ENCODE measurements around the gene GIPC1. TPM values are rescaled to one million over a fixed set of nuclear protein-coding genes. Genes with fewer than 3 reads are reported as not detected.
A peak's percentile ranks its signal among the peaks of the same experiment; 100 is the strongest.

Gene GIPC1
- total and polyA plus RNA-seq, 2 donors (not counting 1 experiment from before 2014, with no cell fraction given), result 57.3 to 129 TPM

DNA sequence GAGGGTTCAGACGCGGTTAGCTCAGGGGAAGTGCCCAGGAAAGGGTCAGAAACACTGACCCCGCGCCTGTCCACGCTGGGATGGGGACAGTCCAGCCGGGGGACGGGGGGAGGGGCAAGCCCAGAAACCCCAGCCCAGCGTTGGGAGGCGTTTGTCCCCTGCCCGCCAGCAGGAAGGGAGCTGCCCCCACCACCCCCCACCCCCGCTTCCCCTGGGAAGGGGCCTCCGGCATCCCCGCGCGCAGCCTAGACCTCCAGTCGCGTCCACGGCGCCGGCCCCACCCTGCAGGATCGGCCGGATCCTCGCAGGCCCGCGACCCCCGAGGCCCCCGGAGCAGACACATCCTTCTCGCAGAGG, 277 bp downstream of the GIPC1 start:
- TF ChIP-seq EZH2 (IDR thresholded peaks at IDR 0.05; ENCODE audit: low read length, missing control alignments) (no peak), CTCF (conservative IDR thresholded peaks at IDR 0.05 in 1 of 2, IDR thresholded peaks at IDR 0.05 in 1 of 2; ENCODE audit: low read depth in 1 of 2, low read length in 2 of 2) (no peak)
- H3K4me3 ChIP-seq (replicated peaks in 1 of 4; ENCODE audit: control extremely low read depth in 1 of 4, insufficient read depth in 1 of 4, low read depth in 3 of 4, low read length in 4 of 4), result peak overlapping the region; percentile 66 to 87 (median 76)
- peak overlapping the region; percentile 67 for H3K27ac ChIP-seq (ENCODE audit: insufficient read depth, low read length)
- no peaks in the 10 kb centered on the region for H4K20me1 ChIP-seq (ENCODE audit: control insufficient read depth, extremely low read depth, insufficient read depth, low read length)
- no peaks in the 10 kb centered on the region for H3K27me3 ChIP-seq (ENCODE audit: control insufficient read depth, insufficient read depth, low read length)
- H3K9ac ChIP-seq (ENCODE audit: insufficient read depth, low read length), result peak overlapping the region; percentile 62
- H3K79me2 ChIP-seq (ENCODE audit: control insufficient read depth, insufficient read depth, low read length), result peaks cover 27% of the 10 kb centered on the region
- DNase-seq (ENCODE audit: low read depth in 2 of 2), result no peak
- peaks cover 4% of the 10 kb centered on the region for H3K36me3 ChIP-seq (ENCODE audit: control insufficient read depth, insufficient read depth, low read length)
- H2AFZ ChIP-seq (ENCODE audit: low read length), result no peak overlapping the region
- no peaks in the 10 kb centered on the region for H3K9me3 ChIP-seq (ENCODE audit: control insufficient read depth, insufficient read depth, low read depth, low read length)
- peaks cover 10% of the 10 kb centered on the region for H3K4me1 ChIP-seq (ENCODE audit: control insufficient read depth, extremely low read depth, insufficient read depth, low read length)
- H3K4me2 ChIP-seq (ENCODE audit: extremely low read depth, insufficient read depth, low read length), result peak overlapping the region; percentile 71

GRCh38 chr19:14494910-14495671, 836 bp downstream of the GIPC1 start:
- TF ChIP-seq CTCF (conservative IDR thresholded peaks at IDR 0.05 in 1 of 2, IDR thresholded peaks at IDR 0.05 in 1 of 2; ENCODE audit: low read depth in 1 of 2, low read length in 2 of 2) (no peak), EZH2 (IDR thresholded peaks at IDR 0.05; ENCODE audit: low read length, missing control alignments) (no peak)
- Histone ChIP-seq H3K9me3 (ENCODE audit: control insufficient read depth, insufficient read depth, low read depth, low read length) (no peaks in the 10 kb centered on the region), H3K9ac (ENCODE audit: insufficient read depth, low read length) (peak overlapping the region; percentile 62), H4K20me1 (ENCODE audit: control insufficient read depth, extremely low read depth, insufficient read depth, low read length) (no peaks in the 10 kb centered on the region), H3K36me3 (ENCODE audit: control insufficient read depth, insufficient read depth, low read length) (peaks cover 4% of the 10 kb centered on the region), H3K27me3 (ENCODE audit: control insufficient read depth, insufficient read depth, low read length) (no peaks in the 10 kb centered on the region), H3K4me1 (ENCODE audit: control insufficient read depth, extremely low read depth, insufficient read depth, low read length) (peaks cover 10% of the 10 kb centered on the region), H3K79me2 (ENCODE audit: control insufficient read depth, insufficient read depth, low read length) (peaks cover 27% of the 10 kb centered on the region), H2AFZ (ENCODE audit: low read length) (no peak overlapping the region), H3K4me2 (ENCODE audit: extremely low read depth, insufficient read depth, low read length) (peak overlapping the region; percentile 71), H3K27ac (ENCODE audit: insufficient read depth, low read length) (peak overlapping the region; percentile 67), H3K4me3 (replicated peaks in 1 of 4; ENCODE audit: control extremely low read depth in 1 of 4, insufficient read depth in 1 of 4, low read depth in 3 of 4, low read length in 4 of 4) (peak overlapping the region; percentile 66 to 87 (median 76))
- DNase-seq (ENCODE audit: low read depth in 2 of 2), result no peak

- Histone ChIP-seq H3K9ac (ENCODE audit: insufficient read depth, low read length) (peak overlapping the region; percentile 20), H3K4me3 (replicated peaks in 1 of 4; ENCODE audit: control extremely low read depth in 1 of 4, insufficient read depth in 1 of 4, low read depth in 3 of 4, low read length in 4 of 4) (peak overlapping the region; percentile 66 to 87 (median 76)), H3K79me2 (ENCODE audit: control insufficient read depth, insufficient read depth, low read length) (peaks cover 27% of the 10 kb centered on the region)
Observed at GRCh38 chr19:14494411-14494810, 1.5 kb downstream of the GIPC1 start.

More at GRCh38 chr19:14494411-14494810, 1.5 kb downstream of the GIPC1 start:
- no peaks in the 10 kb centered on the region for H4K20me1 ChIP-seq (ENCODE audit: control insufficient read depth, extremely low read depth, insufficient read depth, low read length)
- H3K9me3 ChIP-seq (ENCODE audit: control insufficient read depth, insufficient read depth, low read depth, low read length), result no peaks in the 10 kb centered on the region
- no peak for DNase-seq (ENCODE audit: low read depth in 2 of 2)
- no peaks in the 10 kb centered on the region for H3K27me3 ChIP-seq (ENCODE audit: control insufficient read depth, insufficient read depth, low read length)
- H2AFZ ChIP-seq (ENCODE audit: low read length), result no peak overlapping the region
- peaks cover 10% of the 10 kb centered on the region for H3K4me1 ChIP-seq (ENCODE audit: control insufficient read depth, extremely low read depth, insufficient read depth, low read length)
- peak overlapping the region; percentile 71 for H3K4me2 ChIP-seq (ENCODE audit: extremely low read depth, insufficient read depth, low read length)
- peak overlapping the region; percentile 6 for H3K27ac ChIP-seq (ENCODE audit: insufficient read depth, low read length)
- peaks cover 6% of the 10 kb centered on the region for H3K36me3 ChIP-seq (ENCODE audit: control insufficient read depth, insufficient read depth, low read length)
- TF ChIP-seq EZH2 (IDR thresholded peaks at IDR 0.05; ENCODE audit: low read length, missing control alignments), result no peak
- TF ChIP-seq CTCF (conservative IDR thresholded peaks at IDR 0.05 in 1 of 2, IDR thresholded peaks at IDR 0.05 in 1 of 2; ENCODE audit: low read depth in 1 of 2, low read length in 2 of 2), result no peak
